ENCODE data around the gene IL12RB1.

DNA sequence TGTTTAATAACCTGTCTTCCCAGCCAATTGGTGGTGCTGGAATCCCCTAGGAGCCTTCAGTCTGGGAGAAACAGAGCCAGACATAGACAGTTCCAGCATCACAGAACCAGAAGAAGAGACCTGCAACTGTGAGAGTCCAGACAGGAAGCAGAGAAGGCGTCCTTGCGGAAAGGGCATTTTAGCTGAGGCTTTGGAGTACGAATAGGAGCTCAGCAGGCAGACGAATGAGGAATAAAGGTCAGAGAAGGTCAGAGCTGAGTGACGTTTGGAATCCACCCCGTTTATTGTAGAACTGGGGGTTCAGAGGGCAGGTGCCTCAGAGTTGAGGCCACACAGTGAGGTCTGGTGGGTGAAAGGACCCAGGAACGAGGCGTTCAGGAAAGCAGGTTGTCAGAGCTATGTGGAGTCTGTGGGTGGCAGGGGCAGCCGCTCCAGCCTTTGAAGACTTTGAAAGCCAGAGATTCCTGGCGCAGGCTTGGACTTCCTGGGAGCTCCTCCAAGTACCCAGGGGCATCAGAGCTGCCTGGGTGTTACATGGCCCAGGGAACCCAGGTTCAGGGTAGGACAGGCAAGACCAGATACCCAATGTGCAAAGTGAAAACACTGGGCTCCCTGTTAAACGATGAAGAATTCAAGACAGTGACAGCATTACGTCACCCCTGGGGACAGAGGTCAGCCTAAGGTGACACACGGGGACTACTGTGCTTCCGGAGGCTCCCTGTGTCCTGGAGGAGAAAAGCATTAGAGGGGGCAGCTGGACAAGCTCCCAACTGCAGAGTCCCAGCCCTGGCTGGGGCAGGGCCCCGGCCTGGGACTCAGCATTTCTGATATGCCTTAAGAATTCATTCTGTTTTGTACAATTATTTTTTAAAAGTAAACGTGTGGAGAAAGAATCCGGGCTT, 73.3 kb downstream of the IL12RB1 start:
- TF ChIP-seq EZH2phosphoT487 (IDR thresholded peaks at IDR 0.05; ENCODE audit: low read depth, severe bottlenecking, unreplicated experiment) (no peak), EZH2 (IDR thresholded peaks at IDR 0.05; ENCODE audit: borderline replicate concordance) (no peak)
- TF ChIP-seq, protein P1, sequence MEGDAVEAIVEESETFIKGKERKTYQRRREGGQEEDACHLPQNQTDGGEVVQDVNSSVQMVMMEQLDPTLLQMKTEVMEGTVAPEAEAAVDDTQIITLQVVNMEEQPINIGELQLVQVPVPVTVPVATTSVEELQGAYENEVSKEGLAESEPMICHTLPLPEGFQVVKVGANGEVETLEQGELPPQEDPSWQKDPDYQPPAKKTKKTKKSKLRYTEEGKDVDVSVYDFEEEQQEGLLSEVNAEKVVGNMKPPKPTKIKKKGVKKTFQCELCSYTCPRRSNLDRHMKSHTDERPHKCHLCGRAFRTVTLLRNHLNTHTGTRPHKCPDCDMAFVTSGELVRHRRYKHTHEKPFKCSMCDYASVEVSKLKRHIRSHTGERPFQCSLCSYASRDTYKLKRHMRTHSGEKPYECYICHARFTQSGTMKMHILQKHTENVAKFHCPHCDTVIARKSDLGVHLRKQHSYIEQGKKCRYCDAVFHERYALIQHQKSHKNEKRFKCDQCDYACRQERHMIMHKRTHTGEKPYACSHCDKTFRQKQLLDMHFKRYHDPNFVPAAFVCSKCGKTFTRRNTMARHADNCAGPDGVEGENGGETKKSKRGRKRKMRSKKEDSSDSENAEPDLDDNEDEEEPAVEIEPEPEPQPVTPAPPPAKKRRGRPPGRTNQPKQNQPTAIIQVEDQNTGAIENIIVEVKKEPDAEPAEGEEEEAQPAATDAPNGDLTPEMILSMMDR (IDR thresholded peaks at IDR 0.05; ENCODE audit: poor library complexity) = no peak

Data from hepatocyte (in vitro differentiated cells).